HG03095 (cell line): Measurements from ENCODE around the gene DHX36.

ENCODE experiments used
- ATAC-seq: cut with Tn5 transposase; IDR thresholded peaks from one replicate; pipeline ENCODE4 v1.9.1; 2021; ENCODE audit warnings: moderate library complexity; ENCODE audit not compliant: unreplicated experiment

The DHX36 gene

DNA sequence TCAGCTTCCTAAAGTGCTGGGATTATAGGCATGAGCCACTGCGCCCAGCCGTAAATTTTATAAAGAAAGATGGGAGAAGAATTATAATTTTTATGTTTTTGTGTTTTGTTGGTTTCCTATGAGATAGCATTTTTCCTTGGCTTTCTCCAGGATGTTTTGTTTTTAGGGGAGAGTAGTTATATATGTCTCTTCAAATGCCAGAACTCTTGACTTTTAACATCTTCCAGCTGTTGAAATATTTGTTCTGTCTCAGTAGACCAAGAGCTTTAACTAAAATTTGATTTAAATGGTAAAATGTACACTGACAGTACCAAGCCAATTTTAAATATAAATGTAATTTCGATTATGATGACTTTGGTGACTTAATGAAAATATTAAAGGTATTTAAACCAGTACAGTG is 96.8 kb downstream of the DHX36 start:
- ATAC-seq, result no peak

DNA sequence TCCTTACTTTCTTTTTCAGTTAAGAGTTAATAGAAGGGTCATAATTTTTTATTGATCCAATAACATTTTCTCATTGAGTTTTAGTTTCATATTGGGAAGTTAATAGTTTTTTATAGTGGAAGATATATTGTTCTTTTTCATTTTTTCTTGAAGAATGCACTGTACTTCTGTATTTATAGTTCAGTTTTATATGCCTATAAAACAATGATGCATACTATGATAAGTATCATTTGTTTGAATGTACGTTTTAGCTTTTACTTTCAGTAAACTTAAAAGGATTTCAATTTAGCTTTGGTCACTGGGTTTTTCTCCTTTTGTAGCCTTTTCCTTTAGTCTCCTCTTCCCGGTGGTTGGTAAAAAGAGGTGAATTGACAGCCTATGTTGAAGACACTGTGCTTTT is 98.8 kb downstream of the DHX36 start:
- ATAC-seq, result no peak

DNA sequence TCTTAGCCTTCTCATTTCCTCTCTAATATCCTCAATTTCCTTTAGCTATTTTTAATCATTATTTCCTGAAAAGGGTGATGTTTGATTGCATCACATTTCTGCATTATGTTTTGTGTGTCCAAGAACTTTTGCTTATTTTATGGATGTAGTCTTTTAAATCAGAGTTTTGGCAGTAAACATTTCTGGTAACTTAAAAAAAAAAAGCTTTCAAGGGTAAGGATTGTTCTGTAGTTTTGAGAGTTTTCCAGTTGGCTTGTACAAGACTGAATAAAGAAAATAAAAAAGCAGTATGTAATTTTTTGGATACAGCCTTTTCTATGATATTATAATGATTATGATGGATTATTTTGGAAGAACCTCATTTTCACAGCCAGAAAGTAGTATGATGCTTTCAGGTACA is 99.4 kb downstream of the DHX36 start:
- ATAC-seq, result no peak

DNA sequence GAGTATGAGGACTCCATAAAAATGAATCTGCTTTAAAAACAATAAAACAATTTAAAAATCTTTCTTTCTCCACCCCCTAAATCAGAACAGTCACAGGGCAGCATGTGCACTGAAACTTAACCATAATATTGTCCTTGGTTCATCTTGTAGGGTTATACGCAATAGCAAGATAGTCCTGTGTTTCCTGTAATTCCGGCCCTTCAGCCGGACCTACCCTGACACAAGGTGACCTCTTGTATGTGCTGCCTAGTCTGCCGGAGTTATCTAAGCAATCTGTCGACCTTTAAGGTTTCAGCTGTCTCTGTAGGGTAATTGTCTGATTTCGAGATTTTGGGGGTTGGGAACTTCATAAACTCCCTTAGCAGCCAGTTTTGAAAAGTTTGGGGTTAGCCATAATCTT is 99.9 kb downstream of the DHX36 start:
- no peak for ATAC-seq

DNA sequence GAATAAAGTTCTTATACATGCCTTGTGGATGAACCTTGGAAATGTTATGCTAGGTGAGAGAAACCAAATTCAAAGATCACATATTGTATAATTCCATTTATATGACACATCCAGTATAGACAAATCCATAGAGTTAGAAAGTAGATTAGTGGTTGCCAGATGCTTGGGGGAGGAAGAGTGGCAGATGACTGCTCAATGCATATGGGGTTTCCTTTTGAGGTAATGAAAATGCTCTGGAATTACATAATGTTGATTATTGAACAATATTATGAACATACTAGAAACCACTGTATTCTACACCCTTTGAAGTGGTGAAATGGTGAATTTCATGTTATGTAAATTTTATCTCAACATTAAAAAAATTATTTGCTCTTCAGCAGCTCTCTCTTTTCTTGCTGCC is 100.8 kb downstream of the DHX36 start:
- no peak for ATAC-seq
